GM12875 (cell line): Measurements from ENCODE around the gene C1QL1.

ENCODE experiments used
- H3K4me3 ChIP-seq: one replicate; pipeline ENCODE4 v1.5.1; 2011; ENCODE audit warnings: low read depth, low read length, control low read depth
- CTCF ChIP-seq: IDR thresholded peaks from 2 replicates; pipeline ENCODE4 v1.5.1; 2011; ENCODE audit warnings: low read depth, mild to moderate bottlenecking, control low read depth, inconsistent platforms, low read length, moderate library complexity, borderline replicate concordance; ENCODE audit not compliant: insufficient read depth

The C1QL1 gene

GRCh38 chr17:44968225-44969143, at the start of gene C1QL1:
Gene C1QL1 (minus strand): TSS chr17:44968303. CDS start chr17:44968048, 255 bp downstream.
- TF ChIP-seq CTCF: no peak
- H3K4me3 ChIP-seq: peak within 1 kb of the TSS; percentile 32

GRCh38 chr17:45016823-45017222, 48.7 kb upstream of the C1QL1 start:
- peak; percentile 40; the same call in 1 of the 2 replicates for TF ChIP-seq CTCF
- no peak overlapping the region for H3K4me3 ChIP-seq

GRCh38 chr17:45016237-45016636, 48.1 kb upstream of the C1QL1 start:
- no peak for TF ChIP-seq CTCF
- no peak overlapping the region for H3K4me3 ChIP-seq

GRCh38 chr17:45013021-45013997, 45.2 kb upstream of the C1QL1 start:
- no peak overlapping the region for H3K4me3 ChIP-seq
- no peak for TF ChIP-seq CTCF

GRCh38 chr17:45011767-45012166, 43.7 kb upstream of the C1QL1 start:
- no peak overlapping the region for H3K4me3 ChIP-seq
- TF ChIP-seq CTCF: no peak

GRCh38 chr17:45009676-45010467, 41.8 kb upstream of the C1QL1 start:
- no peak overlapping the region for H3K4me3 ChIP-seq
- no peak for TF ChIP-seq CTCF
